ENCODE results near the gene CCDC146. TPM values are rescaled to one million over a fixed set of nuclear protein-coding genes. Genes with fewer than 3 reads are reported as not detected.
"Not testable (repeated sequence)": the region's sequence is repeated elsewhere in the genome, so short reads cannot be mapped to it uniquely, and the experiment has no call there.

CCDC146 gene
- polyA plus RNA-seq, 1 donor from 2014 or later: 13.0 TPM

GRCh38 chr7:77178024-77178423 is 55.6 kb downstream of the CCDC146 start:
- not testable (repeated sequence) for H4K20me1 ChIP-seq (ENCODE audit: insufficient read depth); H3K27ac ChIP-seq (ENCODE audit: low read length); H3K79me2 ChIP-seq (replicated peaks; ENCODE audit: insufficient read depth, low read length); H3K27me3 ChIP-seq (ENCODE audit: insufficient read depth, low read depth, low read length); H2AFZ ChIP-seq (ENCODE audit: low read depth, low read length); H3K36me3 ChIP-seq (ENCODE audit: insufficient read depth, low read length); H3K9me2 ChIP-seq (ENCODE audit: insufficient read depth, low read length); H3K9me3 ChIP-seq (ENCODE audit: low read length); H3K4me3 ChIP-seq (ENCODE audit: low read length); H3F3A ChIP-seq (ENCODE audit: insufficient read depth, low read length, poor library complexity, severe bottlenecking); H3K4me2 ChIP-seq (ENCODE audit: low read length); H3K9ac ChIP-seq (ENCODE audit: low read length)

- H3K27ac ChIP-seq (ENCODE audit: low read length): no peak overlapping the region
- H3K9ac ChIP-seq (ENCODE audit: low read length): no peak overlapping the region
Measured at GRCh38 chr7:77181015-77181595, 58.7 kb downstream of the CCDC146 start.

GRCh38 chr7:77181734-77182133 is 59.3 kb downstream of the CCDC146 start:
- TF ChIP-seq EZH2 (IDR thresholded peaks at IDR 0.05; ENCODE audit: borderline replicate concordance, insufficient read depth, low read length, poor library complexity, severe bottlenecking): no peak
- TF ChIP-seq RAD21 (conservative IDR thresholded peaks at IDR 0.05): no peak
- TF ChIP-seq TAF1 (IDR thresholded peaks at IDR 0.05; ENCODE audit: low read depth): no peak
- Histone ChIP-seq H3K27me3 (ENCODE audit: insufficient read depth, low read depth, low read length) (no peaks in the 10 kb centered on the region), H3K4me3 (ENCODE audit: low read length) (no peak overlapping the region), H3K79me2 (replicated peaks; ENCODE audit: insufficient read depth, low read length) (no peaks in the 10 kb centered on the region), H3K9ac (ENCODE audit: low read length) (no peak overlapping the region), H3K9me2 (ENCODE audit: insufficient read depth, low read length) (no peaks in the 10 kb centered on the region), H3K27ac (ENCODE audit: low read length) (no peak overlapping the region), H3F3A (ENCODE audit: insufficient read depth, low read length, poor library complexity, severe bottlenecking) (no peaks in the 10 kb centered on the region), H3K36me3 (ENCODE audit: insufficient read depth, low read length) (no peaks in the 10 kb centered on the region), H2AFZ (ENCODE audit: low read depth, low read length) (no peak overlapping the region), H3K4me2 (ENCODE audit: low read length) (no peak overlapping the region), H4K20me1 (ENCODE audit: insufficient read depth) (no peaks in the 10 kb centered on the region), H3K9me3 (ENCODE audit: low read length) (no peaks in the 10 kb centered on the region)

More at GRCh38 chr7:77181015-77181595, 58.7 kb downstream of the CCDC146 start:
- Histone ChIP-seq H3K9me3 (ENCODE audit: low read length) (no peaks in the 10 kb centered on the region), H2AFZ (ENCODE audit: low read depth, low read length) (no peak overlapping the region), H3K4me3 (ENCODE audit: low read length) (no peak overlapping the region), H3K36me3 (ENCODE audit: insufficient read depth, low read length) (no peaks in the 10 kb centered on the region), H3F3A (ENCODE audit: insufficient read depth, low read length, poor library complexity, severe bottlenecking) (no peaks in the 10 kb centered on the region), H4K20me1 (ENCODE audit: insufficient read depth) (no peaks in the 10 kb centered on the region), H3K27me3 (ENCODE audit: insufficient read depth, low read depth, low read length) (no peaks in the 10 kb centered on the region), H3K79me2 (replicated peaks; ENCODE audit: insufficient read depth, low read length) (no peaks in the 10 kb centered on the region), H3K4me2 (ENCODE audit: low read length) (no peak overlapping the region), H3K9me2 (ENCODE audit: insufficient read depth, low read length) (no peaks in the 10 kb centered on the region)
- no peak for TF ChIP-seq EZH2 (IDR thresholded peaks at IDR 0.05; ENCODE audit: borderline replicate concordance, insufficient read depth, low read length, poor library complexity, severe bottlenecking)
- TF ChIP-seq TAF1 (IDR thresholded peaks at IDR 0.05; ENCODE audit: low read depth): no peak
- no peak for TF ChIP-seq SMC3 (conservative IDR thresholded peaks at IDR 0.05; ENCODE audit: poor library complexity)
- TF ChIP-seq MXI1 (conservative IDR thresholded peaks at IDR 0.05; ENCODE audit: poor library complexity, severe bottlenecking): no peak
- TF ChIP-seq POLR2AphosphoS5 (IDR thresholded peaks at IDR 0.05): no peak
- TF ChIP-seq CTCF (IDR thresholded peaks at IDR 0.05; ENCODE audit: poor library complexity, severe bottlenecking): no peak

GRCh38 chr7:77182261-77182660 is 59.8 kb downstream of the CCDC146 start:
- Histone ChIP-seq H3K4me2 (ENCODE audit: low read length) (no peak overlapping the region), H2AFZ (ENCODE audit: low read depth, low read length) (no peak overlapping the region), H3K27me3 (ENCODE audit: insufficient read depth, low read depth, low read length) (no peaks in the 10 kb centered on the region), H3F3A (ENCODE audit: insufficient read depth, low read length, poor library complexity, severe bottlenecking) (no peaks in the 10 kb centered on the region), H4K20me1 (ENCODE audit: insufficient read depth) (no peaks in the 10 kb centered on the region), H3K9me2 (ENCODE audit: insufficient read depth, low read length) (no peaks in the 10 kb centered on the region), H3K4me3 (ENCODE audit: low read length) (no peak overlapping the region), H3K36me3 (ENCODE audit: insufficient read depth, low read length) (no peaks in the 10 kb centered on the region), H3K27ac (ENCODE audit: low read length) (no peak overlapping the region), H3K9ac (ENCODE audit: low read length) (no peak overlapping the region), H3K79me2 (replicated peaks; ENCODE audit: insufficient read depth, low read length) (no peaks in the 10 kb centered on the region), H3K9me3 (ENCODE audit: low read length) (no peaks in the 10 kb centered on the region)
- TF ChIP-seq RAD21 (conservative IDR thresholded peaks at IDR 0.05) (no peak), MXI1 (conservative IDR thresholded peaks at IDR 0.05; ENCODE audit: poor library complexity, severe bottlenecking) (no peak), SMC3 (conservative IDR thresholded peaks at IDR 0.05; ENCODE audit: poor library complexity) (no peak), EZH2 (IDR thresholded peaks at IDR 0.05; ENCODE audit: borderline replicate concordance, insufficient read depth, low read length, poor library complexity, severe bottlenecking) (no peak), EP300 (conservative IDR thresholded peaks at IDR 0.05; ENCODE audit: poor library complexity, severe bottlenecking) (no peak), CTCF (IDR thresholded peaks at IDR 0.05; ENCODE audit: poor library complexity, severe bottlenecking) (no peak), POLR2AphosphoS5 (IDR thresholded peaks at IDR 0.05) (no peak), REST (IDR thresholded peaks at IDR 0.05; ENCODE audit: borderline replicate concordance) (no peak)

Measured in neural cell (in vitro differentiated cells).